Ectodermal cell (in vitro differentiated cells): Measurements from ENCODE around the gene ARMH1.
"Not testable (repeated sequence)": the region's sequence is repeated elsewhere in the genome, so short reads cannot be mapped to it uniquely, and the experiment has no call there.

ENCODE experiments used
- H3K27ac ChIP-seq: 2 replicates; pipeline ENCODE4 v1.7.0; 2013; ENCODE audit warnings: mild to moderate bottlenecking, low read depth, low read length; ENCODE audit not compliant: insufficient read depth, poor library complexity, severe bottlenecking
- H3K27me3 ChIP-seq: 2 replicates; pipeline ENCODE4 v1.7.0; 2013; ENCODE audit warnings: mild to moderate bottlenecking, low read length; ENCODE audit not compliant: insufficient read depth, control insufficient read depth, poor library complexity, severe bottlenecking
- H3K36me3 ChIP-seq: one replicate; pipeline ENCODE4 v1.7.0; 2013; ENCODE audit warnings: low read length; ENCODE audit not compliant: control insufficient read depth, insufficient read depth
- H3K4me1 ChIP-seq: one replicate; pipeline ENCODE4 v1.7.0; 2013; ENCODE audit warnings: low read length; ENCODE audit not compliant: control insufficient read depth, insufficient read depth
- H3K4me3 ChIP-seq: 2 replicates; pipeline ENCODE4 v1.7.0; 2013; ENCODE audit warnings: low read depth, low read length, control low read depth; ENCODE audit not compliant: insufficient read depth
- H3K9me3 ChIP-seq: 2 replicates; pipeline ENCODE4 v1.7.0; 2013; ENCODE audit warnings: mild to moderate bottlenecking, low read length, moderate library complexity; ENCODE audit not compliant: control insufficient read depth
- WGBS, 2 experiments: methylation state at CpG; one replicate each; pipeline ENCODE4 v1.1.7; 2013; ENCODE audit warnings: missing lambda C conversion rate in 2 of 2; 5-methylcytosine and 5-hydroxymethylcytosine counted together

The ARMH1 gene

DNA sequence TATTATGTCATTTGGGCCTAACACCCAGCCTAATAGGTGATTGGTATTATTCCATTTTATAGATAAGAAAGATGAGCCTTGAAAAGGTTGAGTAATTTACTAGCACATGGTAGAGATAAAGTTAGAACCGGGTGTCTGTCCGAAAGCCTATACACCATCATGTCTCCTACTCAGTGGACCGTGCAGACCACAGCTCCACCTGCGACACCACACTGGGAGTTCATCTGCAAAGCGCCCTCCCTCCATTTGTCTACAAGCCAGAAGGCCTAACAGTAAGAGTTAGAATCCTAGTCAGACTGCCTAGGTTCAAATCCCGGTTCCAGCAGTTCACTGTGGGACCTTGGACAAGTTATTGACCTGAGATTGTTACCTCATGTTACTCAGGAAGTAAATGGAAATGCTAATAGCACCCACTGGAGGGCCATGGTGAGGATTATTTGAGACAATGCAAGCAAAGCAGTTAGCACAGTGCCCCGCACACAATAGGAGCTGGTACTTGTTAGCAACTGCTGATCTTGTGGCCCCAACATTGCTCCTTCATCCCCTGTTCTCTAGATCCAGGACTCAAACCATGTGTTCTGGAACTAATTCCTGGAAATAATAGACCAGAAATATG, 20.5 kb downstream of the ARMH1 start:
- H3K9me3 ChIP-seq: no peaks in the 10 kb centered on the region
- no peaks in the 10 kb centered on the region for H3K4me1 ChIP-seq
- WGBS, 2 experiments: 93 to 95% methylated on average over 7 of the region's 7 CpGs

DNA sequence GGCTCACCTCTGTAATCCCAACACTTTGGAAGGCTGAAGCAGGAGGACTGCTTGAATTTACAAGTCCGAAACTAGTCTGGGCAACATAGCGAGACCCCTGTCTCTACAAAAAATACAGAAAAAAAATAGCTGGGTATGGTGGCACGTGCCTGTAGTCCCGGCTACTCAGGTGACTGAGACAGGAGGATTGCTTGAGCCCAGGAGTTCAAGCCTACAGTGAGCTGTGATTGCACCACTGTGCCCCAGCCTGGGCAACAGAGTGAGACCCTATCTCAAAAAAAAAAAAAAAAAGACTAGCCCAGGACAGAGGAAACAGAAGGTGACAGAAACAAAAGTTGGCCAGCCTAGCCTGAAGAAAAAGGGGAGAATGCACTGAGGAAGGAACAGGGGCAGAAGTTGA, 21.2 kb downstream of the ARMH1 start:
- Histone ChIP-seq H3K36me3 (no peaks in the 10 kb centered on the region), H3K9me3 (no peaks in the 10 kb centered on the region), H3K4me1 (no peaks in the 10 kb centered on the region), H3K4me3 (no peak overlapping the region), H3K27me3 (no peaks in the 10 kb centered on the region), H3K27ac (no peak overlapping the region)
- 96 to 97% methylated on average over 4 of the region's 4 CpGs for WGBS, 2 experiments

More for the DNA sequence above, 20.5 kb downstream of the ARMH1 start:
- Histone ChIP-seq H3K36me3 (no peaks in the 10 kb centered on the region), H3K27ac (no peak overlapping the region), H3K4me3 (no peak overlapping the region), H3K27me3 (no peaks in the 10 kb centered on the region)

DNA sequence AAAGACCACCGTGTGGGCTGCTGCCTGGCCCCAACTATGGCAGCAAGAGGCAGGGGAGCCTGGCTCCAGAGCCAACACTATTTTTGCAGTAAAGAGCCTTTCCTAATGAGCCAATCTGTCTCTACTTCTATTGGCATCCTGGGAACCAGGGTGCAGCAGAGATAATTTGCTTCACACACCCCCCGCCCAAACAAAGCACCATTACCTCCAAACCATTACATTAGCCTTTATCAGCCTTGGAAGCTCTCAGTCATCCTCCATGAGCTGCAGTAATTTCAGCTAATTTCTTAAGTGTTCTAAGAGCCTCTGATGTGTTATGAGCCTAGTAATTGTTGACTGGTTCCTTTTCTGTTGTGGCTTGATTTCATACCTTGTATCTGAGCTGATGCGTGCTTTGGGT, 21.6 kb downstream of the ARMH1 start:
- H3K4me3 ChIP-seq: no peak overlapping the region
- 92 to 93% methylated on average over 2 to 3 of the region's 3 CpGs for WGBS, 2 experiments

DNA sequence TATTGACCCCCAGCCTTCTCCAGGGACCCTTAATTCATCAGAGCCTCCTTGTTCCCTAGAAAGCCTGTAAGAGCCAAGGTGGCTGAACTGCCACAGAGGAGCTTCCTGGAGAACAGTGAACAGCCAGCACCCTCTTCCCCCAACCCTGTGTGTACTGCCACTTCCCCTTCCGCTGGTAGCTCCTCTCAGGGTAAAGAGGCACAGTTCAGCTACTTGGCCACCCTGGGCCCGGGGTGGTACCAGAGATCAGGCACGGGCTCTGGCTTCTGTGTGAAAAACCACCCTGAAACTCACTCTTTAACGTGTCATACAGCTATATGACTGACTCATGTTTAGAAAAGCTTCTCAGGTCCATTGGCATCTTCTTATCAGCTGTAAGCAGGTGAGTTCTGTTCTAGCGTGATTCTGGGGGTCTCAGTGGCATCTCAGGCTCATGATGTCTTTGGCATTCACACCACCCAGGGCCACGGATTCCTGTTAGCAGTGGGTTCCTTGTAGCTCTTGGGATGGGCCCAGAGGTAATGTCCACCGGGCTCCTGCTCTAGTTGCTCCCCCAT, 22.4 kb downstream of the ARMH1 start:
- Histone ChIP-seq H3K9me3 (no peaks in the 10 kb centered on the region), H3K27ac (no peak overlapping the region), H3K4me3 (no peak overlapping the region), H3K27me3 (no peaks in the 10 kb centered on the region), H3K4me1 (no peaks in the 10 kb centered on the region), H3K36me3 (no peaks in the 10 kb centered on the region)
- 90 to 92% methylated on average over 7 of the region's 7 CpGs for WGBS, 2 experiments

More for the DNA sequence above, 21.6 kb downstream of the ARMH1 start:
- Histone ChIP-seq H3K4me1 (no peaks in the 10 kb centered on the region), H3K27me3 (no peaks in the 10 kb centered on the region), H3K27ac (no peak overlapping the region), H3K9me3 (no peaks in the 10 kb centered on the region), H3K36me3 (no peaks in the 10 kb centered on the region)

DNA sequence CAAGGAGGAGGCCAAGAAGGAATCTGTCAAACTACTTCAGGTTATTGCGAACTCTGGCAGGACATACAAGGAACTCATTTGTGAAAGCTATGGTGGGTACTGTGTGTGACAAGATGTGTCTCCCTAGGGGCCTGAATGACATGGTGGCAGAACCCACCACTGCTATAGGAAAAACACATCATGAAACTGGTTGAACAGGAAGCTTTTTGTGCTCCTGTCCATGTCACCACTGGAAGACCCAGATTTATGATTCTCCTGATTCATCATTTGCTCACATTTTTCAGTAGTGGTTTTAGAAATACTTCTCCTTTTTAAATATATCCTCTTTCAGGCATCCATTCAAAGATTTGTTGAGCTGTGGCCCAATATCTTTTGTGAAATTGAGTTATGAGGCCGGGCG, 23.6 kb downstream of the ARMH1 start:
- no peaks in the 10 kb centered on the region for H3K4me1 ChIP-seq
- no peak overlapping the region for H3K27ac ChIP-seq
- H3K4me3 ChIP-seq: no peak overlapping the region
- no peaks in the 10 kb centered on the region for H3K27me3 ChIP-seq
- WGBS, 2 experiments: 95 to 97% methylated on average over 3 of the region's 3 CpGs
- no peaks in the 10 kb centered on the region for H3K9me3 ChIP-seq
- no peaks in the 10 kb centered on the region for H3K36me3 ChIP-seq

DNA sequence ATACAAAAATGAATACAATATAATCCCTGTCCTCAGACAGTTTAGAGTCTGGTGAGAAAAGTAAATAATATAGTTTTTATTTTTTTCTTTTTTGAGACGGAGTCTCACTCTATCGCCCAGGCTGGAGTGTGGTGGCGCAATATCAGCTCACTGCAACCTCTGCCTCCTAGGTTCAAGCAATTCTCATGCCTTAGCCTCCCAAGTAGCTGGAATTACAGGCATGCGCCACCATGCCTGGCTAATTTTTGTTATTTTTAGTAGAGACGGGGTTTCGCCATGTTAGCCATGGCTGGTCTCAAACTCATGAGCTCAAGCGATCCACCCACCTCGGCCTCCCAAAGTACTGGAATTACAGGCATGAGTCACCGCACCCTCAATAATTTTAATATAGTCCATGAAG, 24.9 kb downstream of the ARMH1 start:
- not testable (repeated sequence) for H3K36me3 ChIP-seq, H3K27me3 ChIP-seq, H3K9me3 ChIP-seq, H3K4me1 ChIP-seq, H3K4me3 ChIP-seq, H3K27ac ChIP-seq
- WGBS, 2 experiments: 89 to 93% methylated on average over 9 of the region's 9 CpGs

DNA sequence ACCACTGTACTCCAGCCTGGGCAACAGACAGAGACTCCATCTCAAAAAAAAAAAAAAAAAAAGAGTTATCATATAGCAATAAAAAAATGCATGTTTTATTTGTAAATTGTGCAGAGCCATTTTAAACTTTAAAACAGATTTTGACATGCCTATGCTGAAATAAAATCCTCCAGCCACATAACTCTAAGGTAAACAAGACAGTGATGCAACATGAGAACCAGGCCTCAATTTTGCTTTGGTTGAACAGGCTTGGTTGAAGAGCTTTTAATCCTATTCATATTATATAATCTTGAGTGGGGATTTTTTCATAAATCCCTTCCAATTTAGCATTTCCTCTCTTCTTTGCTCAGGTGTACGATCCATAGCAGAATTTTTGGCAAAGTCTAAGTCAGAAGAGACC, 26.1 kb downstream of the ARMH1 start:
- Histone ChIP-seq H3K27me3 (no peaks in the 10 kb centered on the region), H3K9me3 (no peaks in the 10 kb centered on the region), H3K36me3 (no peaks in the 10 kb centered on the region), H3K4me3 (no peak overlapping the region), H3K4me1 (no peaks in the 10 kb centered on the region), H3K27ac (no peak overlapping the region)
- 89 to 92% methylated on average over 1 of the region's 1 CpG for WGBS, 2 experiments

DNA sequence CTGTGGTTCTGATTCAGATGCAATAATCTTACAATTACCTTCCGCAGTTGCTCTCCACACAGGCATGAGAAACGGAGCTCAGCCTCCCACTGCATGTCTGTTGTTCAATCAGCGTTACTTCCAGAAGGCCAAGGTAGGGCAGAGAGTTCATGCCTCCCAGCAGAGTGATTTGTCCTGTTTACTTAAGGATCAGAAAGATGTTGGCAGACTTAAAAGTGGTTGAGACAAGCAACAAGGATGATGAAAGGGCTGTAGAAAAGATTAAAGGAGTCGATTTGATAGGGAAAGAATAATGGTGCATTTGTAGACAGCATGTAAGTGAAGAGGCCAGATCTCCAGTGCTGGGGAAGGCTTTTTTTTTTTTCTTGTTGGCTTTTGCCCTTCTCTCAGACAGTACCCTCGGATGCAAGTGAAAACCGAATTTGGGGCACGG, 26.6 kb downstream of the ARMH1 start:
- no peaks in the 10 kb centered on the region for H3K9me3 ChIP-seq
- no peak overlapping the region for H3K4me3 ChIP-seq
- H3K27ac ChIP-seq: no peak overlapping the region
- H3K4me1 ChIP-seq: no peaks in the 10 kb centered on the region
- H3K36me3 ChIP-seq: no peaks in the 10 kb centered on the region
- no peaks in the 10 kb centered on the region for H3K27me3 ChIP-seq
- WGBS, 2 experiments: 93 to 96% methylated on average over 7 of the region's 7 CpGs

DNA sequence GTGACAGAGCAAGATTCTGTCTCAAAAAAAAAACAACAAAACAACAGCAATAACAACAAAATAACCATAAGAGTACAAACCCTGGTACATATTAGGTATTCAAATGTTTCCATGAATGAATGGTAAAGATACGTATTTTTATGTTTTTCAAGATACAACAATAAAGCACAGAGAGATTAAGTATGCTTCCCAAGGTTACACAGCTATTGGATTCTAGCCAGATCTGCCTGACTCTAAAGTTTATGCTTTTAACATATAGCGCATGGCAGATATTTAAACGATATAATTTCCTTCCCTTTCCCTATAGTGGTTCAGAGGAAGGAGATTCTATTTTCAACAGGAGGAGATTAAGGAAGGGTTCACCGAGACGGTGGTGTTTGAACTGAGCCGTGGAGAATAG, 31.0 kb downstream of the ARMH1 start:
- Histone ChIP-seq H3K9me3 (no peaks in the 10 kb centered on the region), H3K27ac (no peak overlapping the region), H3K27me3 (no peaks in the 10 kb centered on the region), H3K4me1 (no peaks in the 10 kb centered on the region), H3K36me3 (no peaks in the 10 kb centered on the region), H3K4me3 (no peak overlapping the region)
- WGBS, 2 experiments: 93% methylated on average over 6 of the region's 6 CpGs

DNA sequence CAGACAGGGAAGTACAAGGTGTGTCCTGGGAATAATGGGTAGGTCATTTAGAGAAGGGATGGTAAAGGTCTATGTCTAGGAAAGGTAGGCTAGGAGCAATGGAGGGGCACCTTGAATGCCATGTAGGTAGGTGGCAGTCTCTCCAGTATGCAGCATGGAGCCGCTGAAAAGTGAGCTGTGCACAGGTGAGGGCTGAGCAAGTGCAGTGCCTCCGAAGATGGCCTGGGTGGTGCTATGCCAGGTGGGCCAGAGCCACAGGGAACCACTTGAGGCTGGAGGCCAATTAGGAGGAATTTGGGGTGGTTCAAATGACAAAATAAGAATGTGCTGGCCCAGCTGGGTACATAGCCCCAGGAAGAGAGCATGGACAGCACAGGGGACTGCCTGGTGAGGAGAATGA, 31.4 kb downstream of the ARMH1 start:
- no peak overlapping the region for H3K27ac ChIP-seq
- no peak overlapping the region for H3K4me3 ChIP-seq
- H3K4me1 ChIP-seq: no peaks in the 10 kb centered on the region
- H3K27me3 ChIP-seq: no peaks in the 10 kb centered on the region
- WGBS, 2 experiments: 84 to 87% methylated on average over 2 of the region's 2 CpGs
- H3K9me3 ChIP-seq: no peaks in the 10 kb centered on the region
- no peaks in the 10 kb centered on the region for H3K36me3 ChIP-seq
